Ascending aorta (tissue), 2 donors: ENCODE measurements around the gene SBK2. TPM values are rescaled to one million over a fixed set of nuclear protein-coding genes. Genes with fewer than 3 reads are reported as not detected.

ENCODE experiments used
- DNase-seq, 2 donors: peaks; one replicate each; pipeline ENCODE4 v3.0.0-alpha.2; 2019; ENCODE audit warnings: low spot score in 2 of 2
- H3K27ac ChIP-seq, 2 donors: fragments of 200-600 bp; sonication (generic); one replicate each; pipeline ENCODE4 v1.5.1; 2016 to 2017; ENCODE audit warnings: mild to moderate bottlenecking in 1 of 2
- H3K27me3 ChIP-seq: fragments of 200-600 bp; sonication (generic); one replicate; pipeline ENCODE4 v1.5.1; 2017
- H3K36me3 ChIP-seq, 2 donors: fragments of 200-600 bp; sonication (generic); one replicate each; pipeline ENCODE4 v1.5.1; 2016
- H3K4me1 ChIP-seq, 2 donors: fragments of 200-600 bp; sonication (generic); one replicate each; pipeline ENCODE4 v1.5.1; 2016 to 2017; ENCODE audit warnings: mild to moderate bottlenecking in 1 of 2
- H3K4me3 ChIP-seq, 2 donors: fragments of 200-600 bp; sonication (generic); one replicate each; pipeline ENCODE4 v1.5.1; 2016 to 2017; ENCODE audit warnings: mild to moderate bottlenecking in 1 of 2
- H3K9me3 ChIP-seq, 2 donors: fragments of 200-600 bp; sonication (generic); one replicate each; pipeline ENCODE4 v1.5.1; 2016
- CTCF ChIP-seq, 3 experiments: fragments of 200-600 bp in 2 of 3; fragments of 450-650 bp in 1 of 3; sonication (generic) in 2 of 3; IDR thresholded peaks; one replicate each; pipeline ENCODE4 v1.5.1; 2016 to 2019; ENCODE audit warnings: antibody characterized with exemption in 3 of 3, mild to moderate bottlenecking in 1 of 3, moderate library complexity in 1 of 3
- intact Hi-C: fragments of 100-400 bp; cut with DNase I; formaldehyde crosslinking; loops from one replicate; pipeline ENCODE4 v1.15.1; 2023
- total RNA-seq: library from RNA; depleted of rRNA; stranded (reverse); fragments of >200 nt; gene quantifications from one replicate; pipeline ENCODE4 v1.1.0, GENCODE V29; 2016

The SBK2 gene
- total RNA-seq, 1 donor from 2014 or later: not detected

- Histone ChIP-seq H3K9me3 (no peaks in the 10 kb centered on the region), H3K36me3 (no peaks in the 10 kb centered on the region), H3K4me1 (no peaks in the 10 kb centered on the region), H3K27me3 (no peaks in the 10 kb centered on the region), H3K27ac (no peak overlapping the region), H3K4me3 (no peak overlapping the region)
- DNase-seq: no peak
- intact Hi-C loops: no loop called here
- TF ChIP-seq CTCF (IDR thresholded peaks at IDR 0.05): no peak
Observed at GRCh38 chr19:55563261-55563690, 26.3 kb upstream of the SBK2 start.

- intact Hi-C loops: no loop called here
- no peaks in the 10 kb centered on the region for H3K27me3 ChIP-seq
- no peak for TF ChIP-seq CTCF (IDR thresholded peaks at IDR 0.05)
- no peak for DNase-seq
- H3K36me3 ChIP-seq: no peaks in the 10 kb centered on the region
- no peaks in the 10 kb centered on the region for H3K4me1 ChIP-seq
- no peaks in the 10 kb centered on the region for H3K9me3 ChIP-seq
- H3K4me3 ChIP-seq: no peak overlapping the region
- no peak overlapping the region for H3K27ac ChIP-seq
Observed at GRCh38 chr19:55559684-55560083, 22.8 kb upstream of the SBK2 start.

- Histone ChIP-seq H3K27me3 (no peaks in the 10 kb centered on the region), H3K36me3 (no peaks in the 10 kb centered on the region), H3K4me3 (no peak overlapping the region), H3K27ac (no peak overlapping the region), H3K9me3 (no peaks in the 10 kb centered on the region), H3K4me1 (peaks cover 2 to 6% of the 10 kb centered on the region in 2 donors)
- no peak for TF ChIP-seq CTCF (IDR thresholded peaks at IDR 0.05)
- no peak for DNase-seq
- intact Hi-C loops: no loop called here
Observed at GRCh38 chr19:55554741-55555152, 17.8 kb upstream of the SBK2 start.

- Histone ChIP-seq H3K27ac (no peak overlapping the region), H3K4me1 (peaks cover 5 to 8% of the 10 kb centered on the region in 2 donors), H3K4me3 (no peak overlapping the region), H3K9me3 (no peaks in the 10 kb centered on the region), H3K36me3 (no peaks in the 10 kb centered on the region), H3K27me3 (no peaks in the 10 kb centered on the region)
- DNase-seq: no peak
- no peak for TF ChIP-seq CTCF (IDR thresholded peaks at IDR 0.05)
- intact Hi-C loops: no loop called here
Observed at GRCh38 chr19:55554302-55554701, 17.4 kb upstream of the SBK2 start.

- Histone ChIP-seq H3K9me3 (no peaks in the 10 kb centered on the region), H3K27ac (no peak overlapping the region), H3K36me3 (no peaks in the 10 kb centered on the region), H3K4me1 (peaks cover 5 to 14% of the 10 kb centered on the region in 2 donors), H3K4me3 (no peak overlapping the region), H3K27me3 (no peaks in the 10 kb centered on the region)
- intact Hi-C loops: no loop called here
- TF ChIP-seq CTCF (IDR thresholded peaks at IDR 0.05): no peak
- no peak for DNase-seq
Observed at GRCh38 chr19:55553217-55554182, 16.6 kb upstream of the SBK2 start.
